GM19372 (cell line): ENCODE results near the gene METAP1D.

Source experiments
- ATAC-seq: cut with Tn5 transposase; IDR thresholded peaks from one replicate; pipeline ENCODE4 v1.9.1; 2021; ENCODE audit warnings: mild to moderate bottlenecking, low read depth, moderate library complexity; ENCODE audit not compliant: unreplicated experiment

Gene METAP1D

GRCh38 chr2:172128484-172128883 lies 128.7 kb downstream of the METAP1D start:
- ATAC-seq, result no peak

- no peak for ATAC-seq
Measured at GRCh38 chr2:172129404-172129803, 129.7 kb downstream of the METAP1D start.
